GM19395 (cell line): Measurements from ENCODE around the gene CD40.
A peak's percentile ranks its signal among the peaks of the same experiment; 100 is the strongest.

Experiments used
- ATAC-seq: cut with Tn5 transposase; IDR thresholded peaks from one replicate; pipeline ENCODE4 v1.9.1; 2021; ENCODE audit warnings: mild to moderate bottlenecking, moderate library complexity; ENCODE audit not compliant: unreplicated experiment

The CD40 gene

DNA sequence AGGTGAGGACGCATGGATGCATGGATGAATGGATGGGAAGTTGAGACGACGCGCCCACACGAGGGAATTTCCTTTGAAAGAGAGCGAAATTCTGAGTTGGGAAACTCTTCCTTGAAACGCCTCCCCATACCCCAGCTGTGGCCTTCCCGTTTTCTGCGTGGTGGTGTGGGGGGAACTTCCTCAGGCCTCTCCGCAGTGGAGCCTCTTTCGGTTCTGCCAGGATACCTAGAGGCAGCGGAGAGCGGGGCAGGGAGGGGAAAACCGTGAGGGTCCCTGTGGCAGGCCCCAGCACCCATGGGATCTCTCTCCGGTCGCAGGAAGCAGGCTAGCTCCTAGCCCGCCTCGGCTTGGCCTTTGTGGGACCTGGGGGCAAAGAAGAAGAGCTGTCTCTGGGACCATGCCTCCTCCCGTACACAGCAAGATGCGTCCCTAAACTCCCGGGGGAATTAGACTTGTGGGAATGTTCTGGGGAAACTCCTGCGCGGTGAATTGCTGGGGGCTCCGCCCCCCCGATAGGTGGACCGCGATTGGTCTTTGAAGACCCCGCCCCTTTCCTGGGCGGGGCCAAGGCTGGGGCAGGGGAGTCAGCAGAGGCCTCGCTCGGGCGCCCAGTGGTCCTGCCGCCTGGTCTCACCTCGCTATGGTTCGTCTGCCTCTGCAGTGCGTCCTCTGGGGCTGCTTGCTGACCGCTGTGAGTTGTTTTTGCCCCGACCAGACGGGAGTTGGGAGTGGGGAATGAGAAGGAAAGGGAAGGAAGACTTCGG, at the start of gene CD40:
Gene CD40 (plus strand): TSS at position 611 of the 764 bp plus-strand sequence. CDS start 30 bp downstream, at position 641.
- peak; percentile 66 for ATAC-seq

DNA sequence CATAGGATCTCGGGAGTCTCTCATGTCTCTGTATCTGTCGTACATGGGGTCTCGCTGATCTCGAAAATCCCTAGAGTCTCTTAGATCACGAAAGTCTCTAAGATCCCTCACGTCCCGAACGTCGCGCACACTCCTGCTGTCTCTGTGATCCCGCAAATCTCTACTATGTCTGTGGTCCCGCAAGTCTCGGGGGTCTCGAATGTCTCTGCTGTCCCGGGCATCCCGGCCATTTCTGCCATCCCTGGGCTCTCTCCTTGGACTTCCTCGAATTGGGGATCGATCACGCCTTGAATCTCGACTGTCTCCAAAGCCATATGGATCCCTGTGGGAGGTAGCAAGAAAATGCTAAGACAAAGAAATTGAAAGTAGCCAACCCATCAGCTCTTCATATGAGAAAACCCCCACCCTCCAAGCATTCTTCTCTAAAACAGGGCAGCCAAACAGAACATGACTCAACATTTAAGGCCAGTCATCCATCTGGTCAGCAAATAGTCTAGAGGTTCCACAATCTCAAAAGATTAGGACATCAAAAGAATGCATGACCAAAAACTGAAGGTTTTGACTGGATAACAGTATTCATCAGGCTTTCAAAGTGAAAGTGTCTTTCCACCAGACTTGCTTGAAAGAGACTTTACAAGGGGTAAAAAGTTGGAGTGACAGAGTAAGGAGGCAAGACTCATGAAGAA, 47.8 kb upstream of the CD40 start:
- no peak for ATAC-seq

DNA sequence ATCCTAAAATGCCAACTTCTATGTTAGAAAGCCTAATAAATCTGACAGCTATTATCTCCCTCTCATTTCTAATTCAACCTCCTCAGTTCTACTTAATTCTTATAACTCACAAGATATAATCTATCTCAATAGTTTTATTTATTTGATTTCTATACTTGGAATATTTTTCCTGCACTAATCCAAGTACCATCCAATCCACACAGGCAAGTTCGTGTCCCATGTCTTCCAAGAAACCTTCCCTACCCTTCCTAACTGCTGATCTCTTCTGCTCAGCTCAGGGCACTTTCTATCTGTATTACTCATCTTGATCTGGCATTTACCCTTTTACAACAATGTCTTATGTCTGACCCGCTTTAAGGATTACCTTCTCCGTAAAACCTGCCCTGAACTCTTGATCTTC, 46.5 kb upstream of the CD40 start:
- no peak for ATAC-seq

DNA sequence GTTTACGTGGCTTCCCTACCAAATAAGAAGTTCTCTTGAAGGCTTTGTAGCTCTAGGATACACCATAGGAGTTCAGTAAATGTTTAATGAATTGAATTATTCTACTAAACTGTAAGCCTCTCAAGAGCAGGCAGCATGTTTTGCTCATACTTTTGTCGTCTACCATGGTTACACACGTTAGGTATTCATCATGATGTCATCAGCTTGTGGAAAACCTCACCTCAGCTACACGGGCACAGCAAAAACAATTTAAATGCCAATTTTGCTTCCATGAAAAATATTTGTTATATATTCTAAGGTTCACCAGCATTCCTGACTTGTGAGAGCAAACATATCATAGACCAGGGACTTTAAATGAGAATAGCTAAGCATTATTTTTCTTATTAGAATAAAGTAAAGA, 45.1 kb upstream of the CD40 start:
- no peak for ATAC-seq

DNA sequence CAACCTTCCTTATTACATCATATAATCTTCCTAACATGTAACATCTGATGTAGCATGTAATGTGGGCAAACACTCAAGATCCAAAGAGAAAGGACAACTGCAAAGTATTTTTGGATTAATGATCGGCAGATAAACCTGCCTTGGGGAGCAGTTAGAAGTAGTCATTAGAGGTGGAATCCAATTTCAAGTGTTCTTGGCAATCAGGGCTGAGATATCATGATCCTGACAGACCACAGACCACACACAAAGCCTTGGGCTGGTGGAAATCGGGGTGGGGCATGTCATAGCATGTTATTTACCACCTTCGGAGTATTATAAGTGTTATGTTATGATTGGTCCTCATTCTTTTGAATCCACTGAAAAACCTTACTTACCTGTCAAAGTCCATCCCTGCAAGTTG, 44.7 kb upstream of the CD40 start:
- ATAC-seq = no peak

DNA sequence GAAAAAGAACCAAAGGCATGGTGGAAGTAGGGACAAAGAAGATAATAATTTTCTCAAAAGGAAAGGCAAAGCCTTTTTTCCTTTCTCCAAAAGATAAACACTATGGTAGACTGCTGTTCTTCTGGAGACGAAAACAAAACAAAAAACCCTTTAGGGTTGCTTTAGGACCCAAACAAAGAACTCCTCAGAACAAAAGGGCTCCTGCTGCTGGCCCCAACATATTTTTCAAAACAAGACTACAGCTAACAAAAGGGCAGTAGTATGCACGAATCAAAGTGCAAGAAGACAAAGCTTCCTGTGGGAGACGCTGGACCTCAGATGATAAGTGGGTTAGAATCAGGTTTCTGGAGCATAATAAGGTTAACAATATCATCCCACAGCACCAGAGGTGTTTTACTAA, 44.1 kb upstream of the CD40 start:
- no peak for ATAC-seq

DNA sequence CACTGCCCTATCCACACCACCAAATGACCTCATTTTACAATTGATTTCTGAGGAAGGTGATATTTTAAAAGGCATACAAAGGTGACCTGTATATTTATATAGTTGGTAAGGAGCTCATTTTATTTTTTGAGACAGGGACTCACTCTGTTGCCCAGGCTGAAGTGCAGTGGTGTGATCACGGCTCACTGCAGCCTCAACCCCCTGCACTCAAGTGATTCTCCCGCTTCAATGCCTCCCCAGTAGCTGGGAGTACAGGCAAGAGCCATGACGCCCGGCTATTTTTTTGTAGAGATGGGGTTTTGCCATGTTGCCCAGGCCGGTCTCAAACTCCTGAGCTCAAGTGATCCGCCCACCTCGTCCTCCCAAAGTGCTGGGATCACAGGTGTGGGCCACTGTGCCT, 41.3 kb upstream of the CD40 start:
- no peak for ATAC-seq

DNA sequence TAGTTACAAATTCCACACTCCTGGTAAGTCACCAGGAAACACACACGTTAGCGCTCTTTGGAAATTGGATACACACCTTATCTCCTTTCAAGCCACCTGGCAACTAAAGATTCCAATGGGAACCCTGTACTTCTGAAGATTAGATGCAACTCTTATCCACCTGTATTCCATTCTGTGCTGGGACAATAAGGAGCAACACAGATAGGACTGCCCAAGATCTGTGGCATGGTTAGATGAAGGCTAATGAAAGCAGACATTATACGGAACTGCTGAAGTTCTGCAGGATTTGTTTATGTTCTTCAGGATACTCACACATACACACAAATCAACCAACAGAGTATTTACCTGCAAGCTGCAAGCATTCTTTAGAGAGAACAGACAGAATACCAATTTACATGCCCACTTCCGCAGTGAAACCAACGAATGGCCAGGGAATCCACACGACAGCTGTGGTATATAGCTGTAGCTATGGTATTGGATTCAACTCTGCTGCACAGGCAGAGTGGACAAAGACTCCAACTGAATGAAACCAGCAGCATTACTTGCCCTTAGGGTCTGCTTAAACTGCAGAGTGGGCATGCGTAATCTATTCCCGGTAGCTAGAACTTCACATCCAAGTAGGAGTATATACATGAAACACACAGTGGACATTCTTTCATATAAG, 40.3 kb upstream of the CD40 start:
- no peak for ATAC-seq

DNA sequence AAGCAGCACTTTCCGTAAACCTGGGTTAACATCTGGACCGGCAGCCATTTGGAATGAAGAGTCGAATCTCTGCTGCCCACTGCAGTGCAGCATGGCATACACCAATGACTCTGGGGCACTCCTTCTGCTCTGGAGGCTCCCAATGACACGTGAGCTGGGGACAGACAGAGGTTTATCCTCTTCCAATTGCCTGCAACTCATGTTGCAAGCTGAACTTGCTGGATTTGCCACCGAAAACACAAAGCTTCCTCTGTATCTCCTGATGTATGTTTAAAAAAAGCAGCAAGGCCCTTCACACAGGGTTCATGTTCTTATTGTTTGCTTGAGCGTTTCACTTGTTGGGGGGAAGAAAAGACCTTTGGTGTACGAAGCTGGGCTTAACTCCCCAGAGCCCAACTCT, 39.2 kb upstream of the CD40 start:
- no peak for ATAC-seq

DNA sequence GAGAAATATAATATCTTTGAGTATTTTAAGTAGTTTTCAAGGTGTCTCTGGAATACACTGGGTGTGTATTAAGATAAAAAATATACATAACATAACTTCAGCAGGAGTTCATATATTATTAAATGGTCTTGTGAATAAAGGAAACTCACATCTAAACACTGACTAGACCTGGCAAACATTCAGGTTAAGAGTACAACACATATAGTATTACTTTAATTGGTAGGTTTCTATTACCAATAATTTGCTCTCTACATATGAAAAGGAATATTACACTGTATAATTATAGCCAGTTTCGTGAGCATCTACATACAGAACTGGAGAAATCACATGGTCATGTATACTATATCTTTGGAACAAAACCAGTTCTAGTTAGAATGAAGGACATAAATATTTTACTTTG, 37.0 kb upstream of the CD40 start:
- no peak for ATAC-seq

DNA sequence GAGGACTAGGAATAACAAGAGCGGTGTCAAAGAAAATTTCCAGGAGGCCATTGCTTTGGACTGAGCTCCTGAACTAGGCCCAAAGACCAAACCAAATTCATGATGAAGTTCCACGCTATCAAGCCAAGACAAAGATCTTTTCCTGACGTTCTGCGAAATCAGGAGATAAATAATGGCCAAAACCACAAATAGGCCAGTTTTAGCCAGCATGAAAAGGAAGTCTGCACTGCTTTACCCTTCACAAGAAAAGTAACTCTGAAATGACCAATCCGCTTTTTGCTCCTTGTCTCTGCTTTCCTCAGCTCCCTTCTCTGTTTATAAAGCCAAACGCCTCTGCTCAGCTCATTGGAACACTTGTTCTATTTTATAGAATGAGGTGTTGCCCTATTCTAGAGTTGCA, 35.0 kb upstream of the CD40 start:
- ATAC-seq = no peak

DNA sequence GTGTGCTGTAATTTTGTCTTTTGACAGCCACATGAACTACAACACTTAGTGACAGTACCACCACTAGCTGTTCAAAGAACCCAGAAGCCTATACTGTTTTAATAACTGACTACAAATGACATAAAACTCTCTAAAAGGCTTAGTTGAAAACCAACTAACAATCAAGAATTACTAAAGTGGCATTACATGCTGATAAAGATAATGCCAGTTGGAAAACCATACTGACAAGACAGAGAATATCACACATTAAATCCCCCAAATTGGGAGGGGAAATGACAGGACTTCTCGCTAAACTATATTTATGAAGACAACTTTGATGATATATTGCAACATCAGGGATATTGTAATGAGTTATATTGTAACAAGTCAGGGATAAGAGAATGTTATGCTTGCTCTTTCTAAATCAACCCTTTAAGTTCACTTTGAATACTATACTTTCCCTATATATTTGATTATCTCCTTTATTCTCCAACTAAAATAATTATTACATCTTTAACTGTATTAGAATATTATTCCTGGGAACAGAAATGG, 34.5 kb upstream of the CD40 start:
- no peak for ATAC-seq

DNA sequence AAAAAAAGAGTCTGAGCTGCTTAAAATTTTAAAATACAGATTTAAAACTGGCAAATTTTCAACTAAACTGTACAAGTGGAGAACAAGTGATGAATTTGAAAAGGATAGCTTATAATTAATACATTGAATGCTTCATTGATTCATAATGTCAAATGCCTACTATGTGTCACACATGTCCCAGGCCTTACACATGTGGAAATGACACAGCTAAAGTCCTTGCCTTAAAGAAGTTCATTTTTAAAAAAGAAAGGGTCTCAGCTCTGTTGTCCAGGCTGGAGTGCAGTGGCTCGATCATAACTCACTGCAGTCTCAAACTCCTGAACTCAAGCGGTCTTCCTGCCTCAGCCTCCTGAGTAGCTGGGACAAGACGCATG, 33.3 kb upstream of the CD40 start:
- no peak for ATAC-seq

DNA sequence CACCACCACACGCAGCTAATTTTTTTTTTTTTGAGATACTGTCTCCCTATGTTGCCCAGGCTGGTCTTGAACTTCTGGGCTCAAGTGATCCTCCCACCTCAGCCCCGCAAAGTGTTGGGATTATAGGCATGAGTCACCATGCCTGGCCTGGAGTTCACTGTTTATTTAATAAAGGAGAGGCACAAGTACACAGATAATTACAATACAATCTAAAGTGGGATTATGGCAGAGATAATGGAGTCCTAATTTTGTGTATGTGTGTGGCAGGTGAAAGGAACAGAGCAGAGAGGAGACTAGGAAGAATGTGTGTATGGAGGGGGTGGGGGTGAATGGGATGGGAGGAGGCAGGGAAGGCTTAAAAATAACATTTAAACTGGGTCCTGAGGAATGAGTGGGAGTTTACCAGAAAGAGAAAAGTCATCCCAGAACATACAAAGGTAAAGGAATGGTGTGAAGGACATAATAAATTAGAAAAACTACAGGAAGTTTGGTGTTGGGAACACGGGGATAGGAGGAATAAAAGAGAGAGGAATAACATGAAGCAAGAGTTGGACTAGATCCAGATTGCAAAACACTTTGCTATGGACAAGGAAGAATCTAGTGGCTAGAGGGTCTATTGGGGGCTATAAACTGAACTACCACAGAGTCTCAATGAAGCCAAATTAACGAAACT, 32.8 kb upstream of the CD40 start:
- no peak for ATAC-seq

DNA sequence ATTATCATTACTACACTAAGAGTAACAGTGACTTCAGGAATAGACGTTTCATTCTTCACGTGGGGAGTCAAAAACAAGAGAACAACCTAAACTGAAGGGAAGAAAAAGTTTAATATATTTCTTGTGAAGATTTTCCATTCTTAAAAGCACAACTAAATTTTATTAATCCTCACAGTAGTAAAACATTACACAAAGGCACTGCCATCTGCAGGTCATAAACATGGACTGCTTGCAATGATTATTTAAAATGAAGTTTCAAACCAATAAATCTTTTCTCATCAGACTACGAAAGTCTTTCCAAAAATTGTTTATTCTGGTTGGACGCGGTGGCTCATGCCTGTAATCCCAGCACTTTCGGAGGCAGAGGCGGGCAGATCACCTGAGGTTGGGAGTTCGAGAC, 31.0 kb upstream of the CD40 start:
- ATAC-seq = no peak

DNA sequence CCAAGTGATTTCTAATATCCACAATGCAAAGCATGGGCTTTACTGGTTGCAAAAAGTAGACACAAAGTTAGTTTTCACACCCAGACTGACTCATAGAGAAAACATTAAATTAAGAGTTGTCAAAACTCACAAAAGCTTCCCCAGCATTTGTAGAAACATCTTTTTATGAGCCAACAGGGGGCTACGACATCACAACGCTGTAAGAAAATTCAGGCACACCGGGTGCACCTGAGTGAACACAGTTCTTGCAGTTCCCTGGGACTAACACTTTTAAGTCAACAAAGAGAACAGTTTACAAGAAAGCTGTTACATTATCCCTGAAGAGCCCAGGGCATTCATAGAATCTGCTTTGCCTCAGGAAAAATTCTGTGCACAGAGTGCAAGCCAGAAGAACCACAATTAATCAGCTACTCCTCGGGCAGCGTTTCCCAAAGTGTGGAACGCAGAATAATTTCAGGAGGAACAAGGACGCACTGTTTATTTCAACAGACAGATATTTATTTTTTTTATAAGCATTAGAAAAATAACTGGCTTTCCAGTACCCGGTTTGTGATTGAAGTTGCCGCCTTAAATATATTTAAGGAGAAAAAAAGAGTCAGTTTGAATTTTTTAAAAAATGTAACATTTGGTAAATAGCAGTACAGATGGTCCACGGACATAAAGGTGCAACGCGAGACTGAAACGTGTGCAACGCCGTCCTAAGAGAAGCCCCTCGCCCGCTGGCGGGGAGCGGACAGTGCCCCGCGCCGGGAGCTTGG, 29.5 kb upstream of the CD40 start:
- no peak for ATAC-seq

DNA sequence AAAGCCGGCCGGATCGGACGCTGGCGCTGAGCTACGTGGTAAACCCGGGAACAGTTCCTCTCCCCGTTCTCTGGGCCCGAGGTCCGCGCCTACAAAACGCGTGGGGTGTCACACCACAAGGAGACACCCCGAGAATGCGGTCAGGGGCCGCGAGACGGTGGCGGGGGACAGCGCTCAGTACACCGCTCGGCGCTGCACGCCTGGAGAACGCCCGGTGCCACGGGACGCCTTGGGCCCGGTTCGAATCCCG, 29.0 kb upstream of the CD40 start:
- ATAC-seq = peak; percentile 32

DNA sequence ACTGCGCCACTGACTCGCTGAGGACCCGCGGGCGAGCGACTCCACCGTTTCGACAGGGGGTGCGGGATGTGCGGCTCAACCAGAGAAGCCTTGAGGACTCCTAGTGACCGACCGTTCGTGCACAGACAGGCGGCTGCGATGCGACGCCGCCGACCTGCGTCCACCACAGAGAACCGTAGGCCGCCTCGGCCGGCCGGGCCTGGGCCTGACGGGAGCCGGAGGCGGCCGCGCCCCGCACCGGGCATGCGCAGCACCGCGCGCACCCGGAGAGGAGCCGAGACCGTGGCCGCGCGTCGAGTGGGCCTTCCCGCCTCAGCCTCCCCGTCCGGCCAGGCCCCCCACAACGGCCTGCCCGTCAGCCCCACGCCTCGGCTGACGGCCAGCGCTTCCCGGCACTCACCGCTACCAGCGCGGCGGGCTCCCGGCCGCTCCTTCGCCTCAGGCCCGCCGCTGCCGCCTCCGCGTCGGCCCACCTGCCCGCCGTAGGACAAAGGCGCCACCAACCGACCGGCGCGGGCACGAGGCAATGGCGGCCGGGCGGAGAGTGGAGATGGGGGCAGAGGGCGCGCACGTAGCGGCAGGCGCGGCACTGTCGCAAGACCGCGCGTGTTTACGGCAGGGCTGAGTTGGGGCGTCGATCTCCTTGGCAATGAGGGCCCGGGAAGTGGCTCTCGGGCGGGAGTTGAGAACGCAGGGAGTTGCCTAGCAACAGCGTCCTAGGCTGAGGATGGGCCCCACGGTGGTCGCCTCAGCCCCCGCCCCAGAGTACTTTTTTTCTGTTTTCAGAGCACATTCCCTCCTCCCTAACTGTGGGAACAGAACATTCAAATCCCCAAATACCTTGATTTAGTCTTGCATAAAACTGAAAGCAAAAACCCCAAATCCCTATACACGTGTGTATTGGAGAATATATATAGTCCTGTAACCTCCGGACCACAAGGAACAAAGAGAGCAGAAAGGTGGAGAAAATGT, 28.4 kb upstream of the CD40 start, which contains the start of gene NCOA5:
Gene NCOA5 (minus strand): TSS at position 546 of the 972 bp plus-strand sequence. CDS start 10,538 bp downstream, outside the sequence.
- peak; percentile 77 for ATAC-seq
